Measurements from ENCODE around the gene ALDH7A1. TPM values are rescaled to one million over a fixed set of nuclear protein-coding genes. Genes with fewer than 3 reads are reported as not detected.
"Not testable (repeated sequence)": the region's sequence is repeated elsewhere in the genome, so short reads cannot be mapped to it uniquely, and the experiment has no call there.

Gene ALDH7A1
- polyA plus RNA-seq (ENCODE audit: insufficient read length in 4 of 4): 100 to 1,000 TPM; 129 to 177 (median 153) TPM

- DNase-seq (ENCODE audit: low read depth in 4 of 4, low spot score in 2 of 4): peak; percentile 82 to 92 (median 88)
Measured at GRCh38 chr5:126594748-126595485, at the start of gene ALDH7A1. ALDH7A1 (minus strand) TSS chr5:126595219; CDS start chr5:126595198, 21 bp downstream.

DNA sequence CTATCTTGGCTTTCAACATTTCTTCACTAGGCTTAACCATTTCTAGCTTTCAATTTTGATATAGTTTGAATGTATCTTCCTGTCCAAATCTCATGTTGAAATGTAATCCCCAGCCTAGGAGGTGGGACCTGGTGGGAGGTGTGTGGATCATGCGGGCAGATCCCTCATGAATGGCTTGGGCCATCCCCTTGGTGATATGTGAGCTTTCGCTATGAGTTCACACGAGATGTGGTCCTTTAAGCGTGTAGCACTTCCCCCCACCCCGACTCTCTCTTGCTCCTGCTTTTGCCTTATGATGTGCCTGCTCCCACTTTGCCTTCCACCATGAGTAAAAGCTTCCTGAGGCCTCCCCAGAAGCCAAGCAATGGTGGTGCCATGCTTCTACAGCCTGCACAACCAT is 46.4 kb upstream of the ALDH7A1 start:
- DNase-seq (ENCODE audit: low read depth in 4 of 4, low spot score in 2 of 4): no peak

DNA sequence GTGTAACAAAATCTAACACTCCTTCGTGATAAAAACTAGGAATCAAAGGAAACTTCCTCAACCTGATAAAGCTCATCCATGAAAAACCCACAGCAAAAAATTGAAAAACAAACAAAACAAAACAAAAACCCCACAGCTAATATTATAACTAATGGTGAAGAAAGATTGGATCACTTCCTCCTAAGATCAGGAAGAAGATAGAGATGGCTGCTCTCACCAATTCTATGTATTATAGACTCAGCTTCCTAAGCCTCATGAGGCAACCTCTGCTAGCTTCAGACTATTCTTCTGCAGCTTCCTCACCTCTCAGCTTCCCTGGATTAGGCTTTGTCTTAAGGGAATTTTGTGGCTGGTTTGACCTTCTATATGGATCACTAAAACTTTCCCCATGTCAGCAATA is 45.8 kb upstream of the ALDH7A1 start:
- no peak for DNase-seq (ENCODE audit: low read depth in 4 of 4, low spot score in 2 of 4)

- no peak for DNase-seq (ENCODE audit: low read depth in 4 of 4, low spot score in 2 of 4)
Measured at GRCh38 chr5:126636956-126637355, 41.9 kb upstream of the ALDH7A1 start.

GRCh38 chr5:126635585-126635984 is 40.6 kb upstream of the ALDH7A1 start:
- DNase-seq (ENCODE audit: low read depth in 4 of 4, low spot score in 2 of 4): no peak

DNA sequence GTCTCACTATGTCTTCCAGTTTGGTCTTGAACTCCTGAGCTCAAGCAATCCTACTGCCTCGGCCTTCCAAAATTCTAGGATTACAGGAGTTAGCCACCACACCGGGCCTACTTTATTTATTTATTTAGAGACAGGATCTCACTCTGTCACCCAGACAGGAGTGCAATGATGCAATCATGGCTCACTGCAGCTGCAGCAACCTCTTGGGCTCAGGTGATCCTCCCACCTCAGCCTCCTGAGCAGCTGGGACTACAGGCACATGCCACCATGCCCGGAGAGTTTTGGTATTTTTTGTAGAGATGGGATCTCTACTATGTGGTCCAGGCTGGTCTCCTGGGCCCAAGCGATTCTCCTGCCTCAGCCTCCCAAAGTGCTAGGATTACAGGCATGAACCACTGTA is 38.5 kb upstream of the ALDH7A1 start:
- DNase-seq (ENCODE audit: low read depth in 4 of 4, low spot score in 2 of 4): no peak

- DNase-seq (ENCODE audit: low read depth in 4 of 4, low spot score in 2 of 4): no peak
Measured at GRCh38 chr5:126631920-126632319, 36.9 kb upstream of the ALDH7A1 start.

DNA sequence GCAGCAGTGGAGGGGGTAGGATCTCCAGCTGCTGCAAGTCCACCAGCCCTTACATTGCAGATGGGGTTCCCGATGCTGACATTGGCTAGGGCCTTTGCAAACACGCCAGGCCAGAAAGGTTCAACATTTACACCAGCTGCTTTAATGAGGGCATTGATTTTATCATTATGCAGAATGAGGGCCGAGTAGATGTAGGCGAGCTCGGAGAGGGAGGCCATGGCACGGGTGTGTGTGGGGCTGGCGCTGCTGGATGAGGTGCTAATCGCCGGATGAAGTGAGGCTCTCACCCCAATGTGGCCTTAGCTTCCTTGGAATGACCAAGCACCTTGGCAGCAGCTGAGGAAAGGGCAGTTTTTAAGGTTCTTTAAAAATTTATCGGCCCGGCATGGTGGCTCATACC is 33.1 kb upstream of the ALDH7A1 start:
- no peak for DNase-seq (ENCODE audit: low read depth in 4 of 4, low spot score in 2 of 4)

GRCh38 chr5:126624534-126624933 is 29.5 kb upstream of the ALDH7A1 start:
- no peak for DNase-seq (ENCODE audit: low read depth in 4 of 4, low spot score in 2 of 4)

DNA sequence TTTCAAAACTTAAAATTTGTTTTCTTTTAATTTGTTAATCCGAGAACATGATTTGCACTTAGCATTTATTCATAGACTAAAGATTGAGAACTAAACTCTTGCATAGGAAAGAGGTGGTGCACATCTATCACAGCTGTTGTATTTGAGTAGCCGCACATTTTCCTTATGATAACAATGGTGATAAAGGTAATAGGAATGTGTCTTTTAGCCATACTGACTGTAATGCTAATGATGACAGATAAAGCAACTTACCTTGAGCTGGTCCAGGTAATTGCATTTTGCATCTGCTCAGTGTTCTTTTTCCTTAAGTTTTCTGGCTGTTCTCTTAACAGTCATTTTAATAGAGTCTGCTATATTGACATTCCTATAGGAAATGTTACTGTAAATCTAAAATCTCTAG is 24.8 kb upstream of the ALDH7A1 start:
- no peak for DNase-seq (ENCODE audit: low read depth in 4 of 4, low spot score in 2 of 4)

DNA sequence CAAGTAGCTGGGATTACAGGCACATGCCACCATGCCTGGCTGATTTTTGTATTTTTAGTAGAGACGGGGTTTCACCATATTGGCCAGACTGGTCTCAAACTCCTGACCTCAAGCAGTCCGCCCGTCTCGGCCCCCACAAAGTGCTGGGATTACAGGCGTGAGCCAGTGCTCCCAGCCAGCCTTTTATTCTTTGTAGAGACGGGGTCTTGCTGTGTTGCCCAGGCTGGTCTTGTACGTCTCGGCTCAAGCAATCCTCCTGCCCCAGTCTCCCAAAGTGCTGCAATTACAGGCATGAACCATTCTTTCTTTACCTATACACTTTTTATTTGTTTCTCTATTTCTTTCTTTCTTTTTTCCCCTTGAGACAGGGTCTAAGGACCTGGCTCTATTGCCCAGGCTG is 22.6 kb upstream of the ALDH7A1 start:
- DNase-seq (ENCODE audit: low read depth in 4 of 4, low spot score in 2 of 4): not testable (repeated sequence)

DNA sequence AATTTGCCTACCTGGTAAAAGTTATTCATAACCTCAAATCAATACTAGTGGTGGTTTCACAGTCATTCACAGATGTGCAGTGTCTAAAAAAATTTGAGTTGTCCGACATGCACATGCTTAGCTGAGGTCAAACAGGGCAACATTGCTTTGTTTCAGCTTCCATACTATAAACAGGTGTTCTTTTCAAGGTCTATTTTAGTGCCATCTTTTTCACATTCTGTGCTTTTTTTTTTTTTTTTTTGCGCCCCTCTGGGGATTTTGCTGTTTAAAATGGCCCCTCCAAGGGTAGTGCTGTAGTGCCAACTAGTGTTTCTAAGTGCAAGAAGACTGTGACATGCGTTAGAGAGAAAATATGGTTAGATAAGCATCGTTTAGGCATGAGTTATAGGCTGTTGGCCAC is 20.3 kb upstream of the ALDH7A1 start:
- DNase-seq (ENCODE audit: low read depth in 4 of 4, low spot score in 2 of 4): no peak

- no peak for DNase-seq (ENCODE audit: low read depth in 4 of 4, low spot score in 2 of 4)
Measured at GRCh38 chr5:126613941-126614592, 19.0 kb upstream of the ALDH7A1 start.

GRCh38 chr5:126610616-126611015 is 15.6 kb upstream of the ALDH7A1 start:
- no peak for DNase-seq (ENCODE audit: low read depth in 4 of 4, low spot score in 2 of 4)

DNA sequence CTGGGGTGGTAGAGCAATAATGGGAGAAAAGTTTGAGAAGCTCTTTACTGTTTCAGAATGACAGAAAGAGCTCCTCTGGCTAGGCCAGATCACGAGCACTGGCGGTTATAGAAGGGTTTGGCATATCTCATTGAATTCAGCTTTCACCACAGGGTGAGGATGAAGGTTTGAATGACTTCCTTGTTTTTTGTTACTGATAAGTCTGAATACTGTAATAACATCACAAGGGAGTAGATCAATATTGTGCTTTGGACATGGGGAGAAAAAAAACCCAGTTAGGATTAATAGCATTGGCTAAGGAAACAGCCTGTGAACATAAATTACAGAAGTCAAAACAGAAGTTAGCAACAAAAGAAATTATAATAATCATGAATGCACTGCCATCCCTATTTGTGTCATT is 15.1 kb upstream of the ALDH7A1 start:
- DNase-seq (ENCODE audit: low read depth in 4 of 4, low spot score in 2 of 4): no peak

GRCh38 chr5:126605525-126605924 is 10.5 kb upstream of the ALDH7A1 start:
- DNase-seq (ENCODE audit: low read depth in 4 of 4, low spot score in 2 of 4): no peak

DNA sequence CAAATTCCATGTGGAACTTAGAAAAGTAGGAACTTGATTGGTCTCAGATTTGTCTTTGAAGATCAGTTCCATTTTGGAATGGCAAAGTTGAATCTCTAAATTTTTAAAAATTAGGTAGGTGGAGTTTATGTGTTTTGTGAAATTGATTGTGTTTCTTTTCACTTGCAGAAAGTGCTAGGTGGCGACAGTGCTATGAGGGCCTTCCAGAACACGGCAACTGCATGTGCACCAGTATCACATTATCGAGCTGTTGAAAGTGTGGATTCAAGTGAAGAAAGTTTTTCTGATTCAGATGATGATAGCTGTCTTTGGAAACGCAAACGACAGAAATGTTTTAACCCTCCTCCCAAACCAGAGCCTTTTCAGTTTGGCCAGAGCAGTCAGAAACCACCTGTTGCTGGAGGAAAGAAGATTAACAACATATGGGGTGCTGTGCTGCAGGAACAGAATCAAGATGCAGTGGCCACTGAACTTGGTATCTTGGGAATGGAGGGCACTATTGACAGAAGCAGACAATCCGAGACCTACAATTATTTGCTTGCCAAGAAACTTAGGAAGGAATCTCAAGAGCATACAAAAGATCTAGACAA is 8.5 kb upstream of the ALDH7A1 start:
- no peak for DNase-seq (ENCODE audit: low read depth in 4 of 4, low spot score in 2 of 4)

GRCh38 chr5:126600631-126601511 is 5.9 kb upstream of the ALDH7A1 start, which contains the start of gene PHAX:
PHAX (plus strand) TSS chr5:126600947; CDS start chr5:126600963, 16 bp downstream.
- DNase-seq (ENCODE audit: low read depth in 4 of 4, low spot score in 2 of 4): peak in 3 of 4 donors; percentile 53 to 71 (median 65)

DNA sequence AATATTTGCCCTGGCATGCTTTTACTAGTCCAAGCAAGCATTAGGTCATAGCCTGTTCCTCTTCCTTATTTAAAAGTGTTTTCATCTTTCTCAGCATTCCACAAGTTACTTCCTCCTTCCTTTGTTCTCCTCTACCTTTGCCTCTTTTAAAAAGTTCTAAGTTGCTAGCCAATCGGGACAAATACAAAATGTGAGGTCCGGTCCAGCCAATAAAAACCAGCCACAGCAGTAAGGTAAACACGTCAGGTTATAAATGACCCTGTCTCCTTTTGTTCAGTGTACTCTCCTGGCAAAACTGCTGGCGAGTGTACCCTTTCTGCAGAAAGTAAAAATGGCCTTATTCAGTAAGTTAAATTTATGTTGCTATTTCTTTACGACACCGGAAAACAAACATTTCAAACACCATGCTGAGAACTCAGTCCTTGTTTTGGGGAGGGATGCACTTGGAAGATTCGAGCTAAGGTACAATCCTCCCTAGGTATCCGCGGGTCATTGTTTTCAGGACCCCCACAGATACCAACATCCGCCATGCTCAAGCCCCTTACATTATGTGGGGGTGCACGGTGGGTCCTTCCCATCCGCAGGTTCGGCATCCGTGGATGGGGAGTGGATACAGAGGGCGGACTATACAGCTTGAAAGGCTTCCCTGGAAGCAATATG is 5.1 kb upstream of the ALDH7A1 start:
- peak in 1 of 4 donors; percentile 6 for DNase-seq (ENCODE audit: low read depth in 4 of 4, low spot score in 2 of 4)

GRCh38 chr5:126599499-126599898 is 4.5 kb upstream of the ALDH7A1 start:
- no peak for DNase-seq (ENCODE audit: low read depth in 4 of 4, low spot score in 2 of 4)

Measured in left renal cortex interstitium (tissue), 4 donors.